ENCODE results near the gene TNFRSF8. TPM values are rescaled to one million over a fixed set of nuclear protein-coding genes. Genes with fewer than 3 reads are reported as not detected.

TNFRSF8 gene
- total and polyA plus RNA-seq, 9 of the 15 experiments (the other 6 are each of a cell fraction or from before 2014, with no cell fraction given), result 3.5 to 38.4 (median 17.1) TPM

DNA sequence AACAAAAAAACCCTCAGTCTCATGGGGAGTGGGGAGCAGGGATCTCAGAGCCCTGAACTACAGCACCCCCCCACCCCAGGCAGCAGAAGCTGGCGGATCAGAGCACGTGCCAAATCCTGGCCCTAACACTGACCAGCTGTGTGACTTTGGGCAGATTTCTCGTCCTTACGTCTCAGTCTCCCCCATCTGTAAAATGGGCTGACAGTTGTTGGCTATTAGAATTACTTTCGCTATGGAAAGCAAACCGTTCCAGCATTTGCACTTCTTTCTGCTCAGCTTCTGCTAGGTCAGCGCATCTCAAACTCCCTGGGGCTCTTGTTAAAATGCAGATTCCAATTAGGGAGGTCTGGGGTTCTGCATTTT is 15.5 kb downstream of the TNFRSF8 start (continued):
- TF ChIP-seq ZNF121 (CRISPR knock-in tag; conservative IDR thresholded peaks at IDR 0.05) (0 out of 2 replicates have a peak, but pooled peaks have one; percentile 22), HDGF (IDR thresholded peaks at IDR 0.05) (peak; percentile 54; the same call in 1 of the 2 replicates), CBX1 (IDR thresholded peaks at IDR 0.05; ENCODE audit: low read depth) (peak; percentile 94), HNRNPL (IDR thresholded peaks at IDR 0.05; ENCODE audit: low read depth, low read length) (no peak), RBM25 (IDR thresholded peaks at IDR 0.05; ENCODE audit: low read depth, low read length, severe bottlenecking) (peak; percentile 97), RCOR1 (IDR thresholded peaks at IDR 0.05; ENCODE audit: borderline replicate concordance in 1 of 2, low read depth in 2 of 2, low read length in 2 of 2) (peak; percentile 48 to 85; a peak in 3 of 4 replicates), MAFF (IDR thresholded peaks at IDR 0.05; ENCODE audit: low read length) (0 out of 2 replicates have a peak, but pooled peaks have one; percentile 2), ESRRA (IDR thresholded peaks at IDR 0.05; ENCODE audit: borderline replicate concordance, low read depth) (0 out of 2 replicates have a peak, but pooled peaks have one; percentile 12)

GRCh38 chr1:12078938-12079861 is 16.1 kb downstream of the TNFRSF8 start:
- H3K9me3 ChIP-seq (replicated peaks; ENCODE audit: control insufficient read depth, insufficient read depth, low read depth, low read length), result no peaks in the 10 kb centered on the region
- FAIRE-seq, result peak; percentile 80
- peak in 1 of 2 experiments; percentile 62; a peak in 1 of 4 replicates for TF ChIP-seq RCOR1 (IDR thresholded peaks at IDR 0.05; ENCODE audit: borderline replicate concordance in 1 of 2, low read depth in 2 of 2, low read length in 2 of 2)
- TF ChIP-seq, protein P1, sequence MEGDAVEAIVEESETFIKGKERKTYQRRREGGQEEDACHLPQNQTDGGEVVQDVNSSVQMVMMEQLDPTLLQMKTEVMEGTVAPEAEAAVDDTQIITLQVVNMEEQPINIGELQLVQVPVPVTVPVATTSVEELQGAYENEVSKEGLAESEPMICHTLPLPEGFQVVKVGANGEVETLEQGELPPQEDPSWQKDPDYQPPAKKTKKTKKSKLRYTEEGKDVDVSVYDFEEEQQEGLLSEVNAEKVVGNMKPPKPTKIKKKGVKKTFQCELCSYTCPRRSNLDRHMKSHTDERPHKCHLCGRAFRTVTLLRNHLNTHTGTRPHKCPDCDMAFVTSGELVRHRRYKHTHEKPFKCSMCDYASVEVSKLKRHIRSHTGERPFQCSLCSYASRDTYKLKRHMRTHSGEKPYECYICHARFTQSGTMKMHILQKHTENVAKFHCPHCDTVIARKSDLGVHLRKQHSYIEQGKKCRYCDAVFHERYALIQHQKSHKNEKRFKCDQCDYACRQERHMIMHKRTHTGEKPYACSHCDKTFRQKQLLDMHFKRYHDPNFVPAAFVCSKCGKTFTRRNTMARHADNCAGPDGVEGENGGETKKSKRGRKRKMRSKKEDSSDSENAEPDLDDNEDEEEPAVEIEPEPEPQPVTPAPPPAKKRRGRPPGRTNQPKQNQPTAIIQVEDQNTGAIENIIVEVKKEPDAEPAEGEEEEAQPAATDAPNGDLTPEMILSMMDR (IDR thresholded peaks at IDR 0.05 in 2 of 3, conservative IDR thresholded peaks at IDR 0.05 in 1 of 3; ENCODE audit: insufficient read depth in 2 of 3, low read depth in 1 of 3, low read length in 3 of 3), result peak; percentile 85 to 91 (median 86)
- TF ChIP-seq ATF4 (CRISPR knock-in tag; IDR thresholded peaks at IDR 0.05), result 0 out of 2 replicates have a peak, but pooled peaks have one; percentile 20
- no peak for TF ChIP-seq U2AF1 (optimal IDR thresholded peaks at IDR 0.05; ENCODE audit: low read depth, low read length)
- TF ChIP-seq BRD9 (IDR thresholded peaks at IDR 0.05; ENCODE audit: low read depth, partially characterized antibody), result peak; percentile 59
- TF ChIP-seq RBFOX2 (IDR thresholded peaks at IDR 0.05; ENCODE audit: low read depth, low read length), result 0 out of 2 replicates have a peak, but pooled peaks have one; percentile 29
- TF ChIP-seq MYC (IDR thresholded peaks at IDR 0.05; ENCODE audit: low read depth, low read length), result 0 out of 2 replicates have a peak, but pooled peaks have one; percentile 24
- no peak for TF ChIP-seq MYC (CRISPR knock-in tag; IDR thresholded peaks at IDR 0.05; ENCODE audit: borderline replicate concordance, low read depth)
- peak; percentile 36; the same call in 1 of the 2 replicates for TF ChIP-seq ZBTB7A (IDR thresholded peaks at IDR 0.05; ENCODE audit: borderline replicate concordance, control insufficient read depth, low read depth, low read length)

More at GRCh38 chr1:12078938-12079861, 16.1 kb downstream of the TNFRSF8 start:
- intact Hi-C loops (cut with micrococcal nuclease) (loop anchor here (2.0 to 5.0 kb wide), 3 partner anchors 42 to 170 kb away; partner anchors contain the start of gene MIIP), in situ Hi-C loops (cut with MboI) (no loop called here)
- CTCF ChIA-PET (ENCODE audit: low intra/inter-chr PET ratio), result no interaction called here
- Histone ChIP-seq H4K20me1 (replicated peaks; ENCODE audit: control insufficient read depth, insufficient read depth, low read length) (no peaks in the 10 kb centered on the region), H3K9me1 (ENCODE audit: control insufficient read depth, insufficient read depth, low read length) (no peaks in the 10 kb centered on the region), H3K27ac (ENCODE audit: extremely low read depth, low read depth, low read length) (peak overlapping the region; percentile 49; the same call in 1 of the 3 replicates), H2AFZ (ENCODE audit: low read depth, low read length) (peak overlapping the region; percentile 70), H3K4me3 (no peak overlapping the region), H3K9ac (ENCODE audit: insufficient read depth in 1 of 2, low read depth in 2 of 2, low read length in 2 of 2) (peak overlapping the region in 1 of 2 experiments; percentile 64; a peak in 2 of 4 replicates), H3K36me3 (ENCODE audit: control insufficient read depth, insufficient read depth, low read length) (peaks cover 22% of the 10 kb centered on the region; the same call in 1 of the 3 replicates), H3K79me2 (ENCODE audit: control insufficient read depth, insufficient read depth, low read length) (peaks cover 9% of the 10 kb centered on the region; the same call in 1 of the 3 replicates), H3K27me3 (ENCODE audit: control insufficient read depth in 2 of 2, insufficient read depth in 2 of 2, low read length in 2 of 2) (no peaks in the 10 kb centered on the region), H3K4me2 (ENCODE audit: insufficient read depth, low read length) (no peak overlapping the region; the same call in 1 of the 2 replicates), H3K4me1 (replicated peaks in 1 of 2; ENCODE audit: control insufficient read depth in 2 of 2, insufficient read depth in 2 of 2, low read length in 2 of 2) (peaks cover 46 to 50% of the 10 kb centered on the region in 2 experiments)
- peak; percentile 68 for ATAC-seq
- BruUV-seq (replicated peaks), result no TSS peak
- WGBS (ENCODE audit: insufficient coverage, low coverage, missing lambda C conversion rate), result 52% methylated on average over 22 of the region's 23 CpGs
- DNase-seq (ENCODE audit: extremely low read depth in 1 of 4, low spot score in 3 of 4), result peak; percentile 74 to 83 (median 78)
- POLR2A ChIA-PET, result interaction anchor here (0.6 to 8.1 kb wide), 8 partner anchors 9 to 1268 kb away, joined by 3 to 73 read pairs (median 6); partner anchors contain the start of gene MIIP
